Sigmoid colon (tissue), 7 donors: Measurements from ENCODE around the gene COL23A1. TPM values are rescaled to one million over a fixed set of nuclear protein-coding genes. Genes with fewer than 3 reads are reported as not detected.
A peak's percentile ranks its signal among the peaks of the same experiment; 100 is the strongest.
"Not testable (repeated sequence)": the region's sequence is repeated elsewhere in the genome, so short reads cannot be mapped to it uniquely, and the experiment has no call there.

ENCODE experiments used
- DNase-seq: peaks from one replicate; pipeline ENCODE4 v3.0.0-alpha.2; 2019
- H3K27ac ChIP-seq, 4 donors: fragments of 200-600 bp; sonication (generic); one replicate each; pipeline ENCODE4 v1.5.1; 2016 to 2019; ENCODE audit warnings: mild to moderate bottlenecking in 1 of 4
- H3K27me3 ChIP-seq, 3 donors: fragments of 200-600 bp; sonication (generic); one replicate each; pipeline ENCODE4 v1.5.1; 2019; ENCODE audit warnings: mild to moderate bottlenecking in 1 of 3
- H3K36me3 ChIP-seq, 4 donors: fragments of 200-600 bp; sonication (generic); one replicate each; pipeline ENCODE4 v1.5.1; 2016 to 2019
- H3K4me1 ChIP-seq, 4 donors: fragments of 200-600 bp; sonication (generic); one replicate each; pipeline ENCODE4 v1.5.1; 2017 to 2019
- H3K4me3 ChIP-seq, 4 donors: fragments of 200-600 bp; sonication (generic); one replicate each; pipeline ENCODE4 v1.5.1; 2017 to 2019; ENCODE audit warnings: mild to moderate bottlenecking in 2 of 4, moderate library complexity in 1 of 4
- H3K9me3 ChIP-seq, 4 donors: fragments of 200-600 bp in 3 of 4; sonication (generic) in 3 of 4; one replicate each; pipeline versions ENCODE4 v1.5.1 to v1.6.1; 2013 to 2019
- EP300 ChIP-seq, 4 donors: sonication (generic); formaldehyde crosslinking; IDR thresholded peaks; one replicate each; pipeline ENCODE4 v1.6.1; 2017; ENCODE audit warnings: antibody characterized with exemption in 4 of 4
- POLR2A ChIP-seq, 2 donors: fragments of 450-650 bp; IDR thresholded peaks; one replicate each; pipeline ENCODE4 v1.6.1; 2016; ENCODE audit warnings: antibody characterized with exemption in 2 of 2, mild to moderate bottlenecking in 2 of 2, moderate library complexity in 2 of 2
- POLR2AphosphoS5 ChIP-seq, 4 donors: sonication (generic); formaldehyde crosslinking; IDR thresholded peaks; one replicate each; pipeline ENCODE4 v1.6.1; 2017; ENCODE audit warnings: antibody characterized with exemption in 4 of 4
- WGBS, 2 donors: extraction: QIAGEN DNeasy Blood & Tissue Kit; methylation state at CpG; one replicate each; pipeline ENCODE4 v1.1.7; 2013; 5-methylcytosine and 5-hydroxymethylcytosine counted together
- intact Hi-C: fragments of 100-400 bp; cut with DNase I; formaldehyde crosslinking; loops from one replicate; pipeline ENCODE4 v1.15.1; 2023
- polyA plus RNA-seq, 3 donors: library from polyadenylated mRNA; stranded (reverse); fragments of 200-250 nt; gene quantifications; one replicate each; pipeline ENCODE4 v1.2.3, GENCODE V29; 2013
- total RNA-seq, 4 donors: library from RNA; depleted of rRNA; stranded (reverse); fragments of >200 nt; gene quantifications; one replicate each; pipeline ENCODE4 v1.1.0, GENCODE V29; 2016
- TF ChIP-seq, protein P1 (sequence below), 4 experiments: fragments of 450-650 bp in 3 of 4; fragments of 200-600 bp in 1 of 4; IDR thresholded peaks; one replicate each; pipeline ENCODE4 v1.5.1; 2016 to 2019; ENCODE audit warnings: antibody characterized with exemption in 4 of 4, mild to moderate bottlenecking in 3 of 4, moderate library complexity in 2 of 4
- donor health status: healthy with polysubstance abuse.
- donor health status: Bipolar disorder and iron deficiency.
- donor health status: healthy.

Gene COL23A1
- total and polyA plus RNA-seq, 7 donors = 0.28 to 1.2 (median 0.57) TPM; not detected in 1

- WGBS, 2 donors = 9 to 11% methylated on average over 91 of the region's 91 CpGs
- peaks cover 0 to 27% (median 21%) of the 10 kb centered on the region in 4 donors for H3K4me1 ChIP-seq
- peaks cover 3 to 23% (median 20%) of the 10 kb centered on the region in 3 donors for H3K27me3 ChIP-seq
- peaks cover 0 to 3% (median 0%) of the 10 kb centered on the region in 4 donors for H3K9me3 ChIP-seq
- H3K4me3 ChIP-seq = peak overlapping the region; percentile 26 to 60 (median 48)
- H3K27ac ChIP-seq = no peak overlapping the region
- H3K36me3 ChIP-seq = peaks cover 0 to 5% (median 0%) of the 10 kb centered on the region in 4 donors
- intact Hi-C loops = loop anchor here (1.0 to 5.0 kb wide), 3 partner anchors 37 to 357 kb away; partner anchors contain the start of gene PHYKPL
- TF ChIP-seq POLR2A (IDR thresholded peaks at IDR 0.05) = no peak
- TF ChIP-seq EP300 (IDR thresholded peaks at IDR 0.05) = no peak
- TF ChIP-seq, protein P1, sequence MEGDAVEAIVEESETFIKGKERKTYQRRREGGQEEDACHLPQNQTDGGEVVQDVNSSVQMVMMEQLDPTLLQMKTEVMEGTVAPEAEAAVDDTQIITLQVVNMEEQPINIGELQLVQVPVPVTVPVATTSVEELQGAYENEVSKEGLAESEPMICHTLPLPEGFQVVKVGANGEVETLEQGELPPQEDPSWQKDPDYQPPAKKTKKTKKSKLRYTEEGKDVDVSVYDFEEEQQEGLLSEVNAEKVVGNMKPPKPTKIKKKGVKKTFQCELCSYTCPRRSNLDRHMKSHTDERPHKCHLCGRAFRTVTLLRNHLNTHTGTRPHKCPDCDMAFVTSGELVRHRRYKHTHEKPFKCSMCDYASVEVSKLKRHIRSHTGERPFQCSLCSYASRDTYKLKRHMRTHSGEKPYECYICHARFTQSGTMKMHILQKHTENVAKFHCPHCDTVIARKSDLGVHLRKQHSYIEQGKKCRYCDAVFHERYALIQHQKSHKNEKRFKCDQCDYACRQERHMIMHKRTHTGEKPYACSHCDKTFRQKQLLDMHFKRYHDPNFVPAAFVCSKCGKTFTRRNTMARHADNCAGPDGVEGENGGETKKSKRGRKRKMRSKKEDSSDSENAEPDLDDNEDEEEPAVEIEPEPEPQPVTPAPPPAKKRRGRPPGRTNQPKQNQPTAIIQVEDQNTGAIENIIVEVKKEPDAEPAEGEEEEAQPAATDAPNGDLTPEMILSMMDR (IDR thresholded peaks at IDR 0.05) = no peak
- TF ChIP-seq POLR2AphosphoS5 (IDR thresholded peaks at IDR 0.05) = no peak
- DNase-seq = no peak
Measured at GRCh38 chr5:178589180-178590140, 733 bp downstream of the COL23A1 start.

DNA sequence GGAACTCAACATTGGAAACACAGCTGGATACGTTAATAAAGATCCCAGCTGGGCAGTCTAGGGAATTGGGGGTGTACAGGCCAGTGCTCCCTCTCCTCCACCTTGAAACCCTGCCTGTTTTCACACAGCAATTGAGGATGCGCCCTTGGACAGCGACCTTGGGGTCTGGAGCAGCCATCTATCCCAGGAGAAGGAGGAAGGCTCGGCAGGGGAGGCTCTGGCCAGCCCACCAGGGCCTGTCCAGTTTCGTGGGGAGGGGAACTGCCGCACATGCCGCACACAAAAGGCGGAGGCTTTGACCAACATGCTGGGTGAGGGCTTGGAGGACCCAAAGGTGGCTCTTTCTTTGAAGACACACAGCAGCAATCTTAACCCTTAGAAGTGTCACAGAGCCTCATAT lies 1.4 kb downstream of the COL23A1 start:
- no peak overlapping the region for H3K4me3 ChIP-seq
- intact Hi-C loops = loop anchor here (5.0 kb wide), 1 partner anchor 36 kb away; no protein-coding TSS in a partner anchor
- 48 to 73% methylated on average over 8 of the region's 8 CpGs for WGBS, 2 donors

GRCh38 chr5:178587763-178588611 lies 2.2 kb downstream of the COL23A1 start:
- H3K36me3 ChIP-seq = no peaks in the 10 kb centered on the region
- TF ChIP-seq EP300 (IDR thresholded peaks at IDR 0.05) (no peak), POLR2AphosphoS5 (IDR thresholded peaks at IDR 0.05) (no peak)
- H3K4me3 ChIP-seq = no peak overlapping the region
- no peaks in the 10 kb centered on the region for H3K9me3 ChIP-seq
- H3K27me3 ChIP-seq = peaks cover 3 to 23% (median 20%) of the 10 kb centered on the region in 3 donors
- no peak overlapping the region for H3K27ac ChIP-seq
- H3K4me1 ChIP-seq = peaks cover 0 to 27% (median 21%) of the 10 kb centered on the region in 4 donors
- WGBS, 2 donors = 17 to 61% methylated on average over 13 of the region's 13 CpGs
- DNase-seq = no peak
- intact Hi-C loops = loop anchor here (5.0 kb wide), 1 partner anchor 36 kb away; no protein-coding TSS in a partner anchor

More for the DNA sequence above, 1.4 kb downstream of the COL23A1 start:
- no peaks in the 10 kb centered on the region for H3K9me3 ChIP-seq
- peaks cover 3 to 23% (median 20%) of the 10 kb centered on the region in 3 donors for H3K27me3 ChIP-seq
- H3K27ac ChIP-seq = no peak overlapping the region
- no peaks in the 10 kb centered on the region for H3K36me3 ChIP-seq
- no peak for DNase-seq
- H3K4me1 ChIP-seq = peaks cover 0 to 27% (median 21%) of the 10 kb centered on the region in 4 donors
- TF ChIP-seq, protein P1 (IDR thresholded peaks at IDR 0.05) = no peak
- TF ChIP-seq POLR2A (IDR thresholded peaks at IDR 0.05) (no peak), EP300 (IDR thresholded peaks at IDR 0.05) (no peak), POLR2AphosphoS5 (IDR thresholded peaks at IDR 0.05) (no peak)

GRCh38 chr5:178586396-178586795 lies 3.8 kb downstream of the COL23A1 start:
- no peak for DNase-seq
- Histone ChIP-seq H3K9me3 (no peaks in the 10 kb centered on the region), H3K27ac (no peak overlapping the region), H3K27me3 (peaks cover 3 to 23% (median 20%) of the 10 kb centered on the region in 3 donors), H3K36me3 (no peaks in the 10 kb centered on the region), H3K4me1 (peaks cover 0 to 24% (median 21%) of the 10 kb centered on the region in 4 donors), H3K4me3 (no peak overlapping the region)
- 84 to 92% methylated on average over 2 of the region's 2 CpGs for WGBS, 2 donors
- intact Hi-C loops = loop anchor here (5.0 kb wide), 1 partner anchor 34 kb away; no protein-coding TSS in a partner anchor
- TF ChIP-seq POLR2AphosphoS5 (IDR thresholded peaks at IDR 0.05) = no peak
- TF ChIP-seq POLR2A (IDR thresholded peaks at IDR 0.05) = no peak
- TF ChIP-seq, protein P1 (IDR thresholded peaks at IDR 0.05) = no peak
- no peak for TF ChIP-seq EP300 (IDR thresholded peaks at IDR 0.05)

- not testable (repeated sequence) for H3K27ac ChIP-seq, H3K4me3 ChIP-seq, H3K9me3 ChIP-seq, H3K36me3 ChIP-seq
- intact Hi-C loops = loop anchor here (5.0 kb wide), 1 partner anchor 33 kb away; no protein-coding TSS in a partner anchor
- Histone ChIP-seq H3K4me1 (peaks cover 0 to 14% (median 13%) of the 10 kb centered on the region in 4 donors), H3K27me3 (peaks cover 3 to 23% (median 20%) of the 10 kb centered on the region in 3 donors)
- peak; percentile 85 for DNase-seq
- 86 to 87% methylated on average over 11 of the region's 11 CpGs for WGBS, 2 donors
Measured at GRCh38 chr5:178585421-178585820, 4.8 kb downstream of the COL23A1 start.
